HCT116 (cell line): Measurements from ENCODE around the gene NETO1.

Source experiments
- CEBPB ChIP-seq: IDR thresholded peaks from 2 replicates; pipeline ENCODE4 v1.6.1; 2012; ENCODE audit warnings: low read depth
- EZH2 ChIP-seq: fragments of 200-600 bp; sonication (generic); IDR thresholded peaks from 2 replicates; pipeline ENCODE4 v1.6.1; 2017; ENCODE audit warnings: antibody characterized with exemption, mixed run types
- FOSL1 ChIP-seq: IDR thresholded peaks from 2 replicates; pipeline ENCODE4 v1.6.1; 2012; ENCODE audit warnings: low read depth
- POLR2AphosphoS5 ChIP-seq: IDR thresholded peaks from 2 replicates; pipeline ENCODE4 v1.6.1; 2011; ENCODE audit warnings: mild to moderate bottlenecking, low read depth, low read length, moderate library complexity
- RAD21 ChIP-seq: IDR thresholded peaks from 2 replicates; pipeline ENCODE4 v1.6.1; 2012; ENCODE audit warnings: low read depth, mild to moderate bottlenecking
- SIN3A ChIP-seq: IDR thresholded peaks from 2 replicates; pipeline ENCODE4 v1.6.1; 2012; ENCODE audit warnings: low read depth
- SP1 ChIP-seq: IDR thresholded peaks from 2 replicates; pipeline ENCODE4 v1.6.1; 2012; ENCODE audit warnings: low read depth
- YY1 ChIP-seq: IDR thresholded peaks from 2 replicates; pipeline ENCODE4 v1.6.1; 2011; ENCODE audit warnings: low read length, low read depth, moderate library complexity, mild to moderate bottlenecking; ENCODE audit not compliant: insufficient replicate concordance; ENCODE audit errors: extremely low read depth
- ZNF274 ChIP-seq: fragments of 200-500 bp; sonication (Bioruptor generic); IDR thresholded peaks from 2 replicates; pipeline ENCODE4 v1.6.1; 2014; ENCODE audit warnings: mild to moderate bottlenecking, low read depth, low read length, inconsistent platforms
- TF ChIP-seq, protein P1 (sequence below), 3 experiments: fragments of 200-600 bp in 1 of 3; sonication (generic) in 1 of 3; IDR thresholded peaks in 2 of 3; conservative IDR thresholded peaks in 1 of 3; 2 replicates each; pipeline ENCODE4 v1.5.1; 2012 to 2017; ENCODE audit warnings: low read depth in 2 of 3, low read length in 2 of 3, antibody characterized with exemption in 1 of 3, borderline replicate concordance in 1 of 3, control low read depth in 1 of 3, mild to moderate bottlenecking in 1 of 3, mixed read lengths in 1 of 3, mixed run types in 1 of 3, moderate library complexity in 1 of 3; ENCODE audit not compliant: insufficient read depth in 1 of 3

DNA sequence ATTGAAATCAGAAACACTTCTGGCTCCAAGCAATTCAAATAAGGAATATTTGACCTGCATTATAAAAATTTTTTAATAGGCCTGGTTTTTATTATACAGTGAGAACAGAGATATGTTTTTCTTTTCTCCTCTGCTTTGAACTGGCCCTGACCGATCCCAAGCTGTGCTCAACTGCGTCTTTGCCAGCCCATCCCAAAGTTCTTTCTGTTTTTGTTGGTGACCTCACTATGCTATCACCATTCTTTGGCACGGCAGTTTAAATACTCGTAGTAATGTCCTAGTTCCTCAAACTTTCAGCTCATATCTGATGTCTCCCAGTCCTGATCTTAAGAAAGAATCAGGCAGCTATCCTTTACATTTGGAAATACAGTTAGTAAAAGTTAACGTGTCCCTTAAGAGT lies 42.3 kb upstream of the NETO1 start:
- TF ChIP-seq SP1, result no peak
- TF ChIP-seq FOSL1, result no peak
- TF ChIP-seq, protein P1, sequence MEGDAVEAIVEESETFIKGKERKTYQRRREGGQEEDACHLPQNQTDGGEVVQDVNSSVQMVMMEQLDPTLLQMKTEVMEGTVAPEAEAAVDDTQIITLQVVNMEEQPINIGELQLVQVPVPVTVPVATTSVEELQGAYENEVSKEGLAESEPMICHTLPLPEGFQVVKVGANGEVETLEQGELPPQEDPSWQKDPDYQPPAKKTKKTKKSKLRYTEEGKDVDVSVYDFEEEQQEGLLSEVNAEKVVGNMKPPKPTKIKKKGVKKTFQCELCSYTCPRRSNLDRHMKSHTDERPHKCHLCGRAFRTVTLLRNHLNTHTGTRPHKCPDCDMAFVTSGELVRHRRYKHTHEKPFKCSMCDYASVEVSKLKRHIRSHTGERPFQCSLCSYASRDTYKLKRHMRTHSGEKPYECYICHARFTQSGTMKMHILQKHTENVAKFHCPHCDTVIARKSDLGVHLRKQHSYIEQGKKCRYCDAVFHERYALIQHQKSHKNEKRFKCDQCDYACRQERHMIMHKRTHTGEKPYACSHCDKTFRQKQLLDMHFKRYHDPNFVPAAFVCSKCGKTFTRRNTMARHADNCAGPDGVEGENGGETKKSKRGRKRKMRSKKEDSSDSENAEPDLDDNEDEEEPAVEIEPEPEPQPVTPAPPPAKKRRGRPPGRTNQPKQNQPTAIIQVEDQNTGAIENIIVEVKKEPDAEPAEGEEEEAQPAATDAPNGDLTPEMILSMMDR (IDR thresholded peaks at IDR 0.05 in 2 of 3, conservative IDR thresholded peaks at IDR 0.05 in 1 of 3; ENCODE audit: borderline replicate concordance in 1 of 3, insufficient read depth in 1 of 3, low read depth in 2 of 3, low read length in 2 of 3), result no peak
- no peak for TF ChIP-seq EZH2
- TF ChIP-seq SIN3A, result no peak
- no peak for TF ChIP-seq YY1
- no peak for TF ChIP-seq RAD21
- TF ChIP-seq CEBPB, result no peak
- TF ChIP-seq POLR2AphosphoS5, result no peak
- no peak for TF ChIP-seq ZNF274
